AG04449 (cell line): Measurements from ENCODE around the gene SETSIP.

Experiments
- CTCF ChIA-PET: fragments of 350-600 bp; formaldehyde crosslinking; extraction: SDS; loops from one replicate; lab custom pipeline; 2021; ENCODE audit warnings: antibody characterized with exemption; lab: Yijun Ruan, JAX
- POLR2A ChIA-PET: fragments of 400-600, 350-600 bp; formaldehyde crosslinking; extraction: SDS; loops from one replicate; lab custom pipeline; 2020; ENCODE audit warnings: antibody characterized with exemption, inconsistent platforms; lab: Yijun Ruan, JAX
- DNase-seq: peaks from one replicate; pipeline ENCODE4 v3.0.0-alpha.2; 2010; ENCODE audit warnings: low read depth, low spot score
- H3K4me3 ChIP-seq: 2 replicates; pipeline ENCODE4 v1.5.1; 2011; ENCODE audit warnings: low read depth, mild to moderate bottlenecking, control low read depth, low read length
- TF ChIP-seq, protein P1 (sequence below): IDR thresholded peaks from one replicate; pipeline ENCODE4 v1.5.1; 2011; ENCODE audit warnings: mild to moderate bottlenecking, moderate library complexity, low read length, control low read depth, inconsistent platforms; ENCODE audit not compliant: insufficient read depth; ENCODE audit errors: missing control alignments

Gene SETSIP

DNA sequence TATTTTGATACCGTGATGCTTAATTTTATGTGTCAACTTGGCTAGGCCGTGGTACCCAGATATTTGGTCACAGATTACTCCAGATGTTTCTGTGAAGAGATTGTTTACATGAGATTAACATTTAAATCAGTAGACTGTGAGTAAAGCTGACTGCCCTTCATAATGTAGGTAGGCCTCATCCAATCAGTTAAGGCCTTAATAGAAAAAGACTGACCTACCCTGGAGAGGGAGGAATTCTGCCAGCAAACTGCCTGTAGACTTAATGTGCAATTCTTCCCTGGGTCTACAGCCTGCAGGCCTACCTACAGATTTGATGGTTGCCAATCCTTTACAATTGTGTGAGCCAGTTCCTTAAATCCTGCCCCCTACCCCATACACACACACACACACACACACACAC, 4.3 kb downstream of the SETSIP start:
- no peak for DNase-seq
- TF ChIP-seq, protein P1, sequence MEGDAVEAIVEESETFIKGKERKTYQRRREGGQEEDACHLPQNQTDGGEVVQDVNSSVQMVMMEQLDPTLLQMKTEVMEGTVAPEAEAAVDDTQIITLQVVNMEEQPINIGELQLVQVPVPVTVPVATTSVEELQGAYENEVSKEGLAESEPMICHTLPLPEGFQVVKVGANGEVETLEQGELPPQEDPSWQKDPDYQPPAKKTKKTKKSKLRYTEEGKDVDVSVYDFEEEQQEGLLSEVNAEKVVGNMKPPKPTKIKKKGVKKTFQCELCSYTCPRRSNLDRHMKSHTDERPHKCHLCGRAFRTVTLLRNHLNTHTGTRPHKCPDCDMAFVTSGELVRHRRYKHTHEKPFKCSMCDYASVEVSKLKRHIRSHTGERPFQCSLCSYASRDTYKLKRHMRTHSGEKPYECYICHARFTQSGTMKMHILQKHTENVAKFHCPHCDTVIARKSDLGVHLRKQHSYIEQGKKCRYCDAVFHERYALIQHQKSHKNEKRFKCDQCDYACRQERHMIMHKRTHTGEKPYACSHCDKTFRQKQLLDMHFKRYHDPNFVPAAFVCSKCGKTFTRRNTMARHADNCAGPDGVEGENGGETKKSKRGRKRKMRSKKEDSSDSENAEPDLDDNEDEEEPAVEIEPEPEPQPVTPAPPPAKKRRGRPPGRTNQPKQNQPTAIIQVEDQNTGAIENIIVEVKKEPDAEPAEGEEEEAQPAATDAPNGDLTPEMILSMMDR = no peak
- POLR2A ChIA-PET = no interaction called here
- CTCF ChIA-PET = no interaction called here
- no peak overlapping the region for H3K4me3 ChIP-seq

DNA sequence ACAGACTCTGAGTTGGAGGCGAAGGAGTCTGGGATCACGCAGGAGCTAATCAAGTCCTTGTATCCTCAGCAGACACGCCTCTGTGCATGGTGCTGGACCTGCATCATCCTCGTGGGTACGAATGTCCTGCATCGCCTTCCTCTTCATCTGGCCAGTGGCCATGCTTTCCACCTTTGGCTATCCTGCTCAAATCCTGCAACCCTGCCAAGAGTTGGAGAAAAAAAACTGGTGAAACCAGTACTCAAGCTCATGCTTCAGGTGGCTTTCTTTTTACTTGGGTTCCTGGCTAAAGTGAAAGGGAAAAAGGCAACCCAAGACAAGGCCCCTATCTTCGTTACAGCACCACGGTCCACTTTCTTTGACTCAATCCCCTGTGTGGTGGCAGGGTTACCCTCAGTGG, 8.9 kb downstream of the SETSIP start:
- H3K4me3 ChIP-seq = no peak overlapping the region
- POLR2A ChIA-PET = no interaction called here
- CTCF ChIA-PET = no interaction called here
- no peak for DNase-seq
- TF ChIP-seq, protein P1 = no peak

DNA sequence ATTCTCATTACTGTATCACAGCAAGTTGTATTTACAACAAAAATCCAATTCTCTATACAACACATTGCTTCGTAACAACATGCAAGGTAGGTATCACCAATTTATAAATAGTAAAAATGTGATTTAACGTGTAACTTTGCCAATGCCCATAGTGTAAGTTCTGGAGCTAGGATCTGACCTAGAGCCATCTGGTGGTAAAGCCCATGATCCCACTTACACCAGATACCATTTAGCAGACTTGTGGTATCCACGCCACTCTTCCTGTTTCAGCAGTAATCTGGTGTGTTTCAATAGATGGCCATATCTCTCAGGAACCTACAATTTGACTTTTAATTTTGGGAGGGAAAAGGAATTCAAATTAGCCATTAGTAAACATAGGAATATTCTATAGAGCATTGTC, 10.2 kb downstream of the SETSIP start:
- no peak overlapping the region for H3K4me3 ChIP-seq
- ChIA-PET POLR2A (no interaction called here), CTCF (interaction anchor here (1.0 kb wide), 1 partner anchor 553 kb away, joined by 3 read pairs; no protein-coding TSS in a partner anchor)
- TF ChIP-seq, protein P1 = no peak
- DNase-seq = no peak

DNA sequence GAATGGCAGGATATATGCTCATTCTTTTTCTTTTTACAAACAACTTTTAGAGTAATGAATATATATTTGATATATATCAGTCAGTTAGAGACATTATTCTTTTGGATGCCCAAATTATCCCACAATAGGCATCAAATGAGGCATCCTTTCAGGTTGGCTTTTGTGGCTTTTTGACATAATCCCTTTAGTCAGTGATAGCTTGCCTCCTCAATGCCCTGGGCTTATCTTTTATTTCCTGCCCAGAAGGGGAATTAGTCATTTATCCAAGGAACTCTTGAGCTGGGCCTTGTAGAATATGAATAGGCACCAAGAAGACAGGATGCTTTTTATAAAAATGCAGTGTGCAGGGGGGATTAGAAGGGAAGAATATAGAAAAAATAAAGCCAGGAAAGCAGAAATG, 23.3 kb downstream of the SETSIP start:
- TF ChIP-seq, protein P1 = no peak
- no peak overlapping the region for H3K4me3 ChIP-seq
- ChIA-PET POLR2A (no interaction called here), CTCF (no interaction called here)
- no peak for DNase-seq

DNA sequence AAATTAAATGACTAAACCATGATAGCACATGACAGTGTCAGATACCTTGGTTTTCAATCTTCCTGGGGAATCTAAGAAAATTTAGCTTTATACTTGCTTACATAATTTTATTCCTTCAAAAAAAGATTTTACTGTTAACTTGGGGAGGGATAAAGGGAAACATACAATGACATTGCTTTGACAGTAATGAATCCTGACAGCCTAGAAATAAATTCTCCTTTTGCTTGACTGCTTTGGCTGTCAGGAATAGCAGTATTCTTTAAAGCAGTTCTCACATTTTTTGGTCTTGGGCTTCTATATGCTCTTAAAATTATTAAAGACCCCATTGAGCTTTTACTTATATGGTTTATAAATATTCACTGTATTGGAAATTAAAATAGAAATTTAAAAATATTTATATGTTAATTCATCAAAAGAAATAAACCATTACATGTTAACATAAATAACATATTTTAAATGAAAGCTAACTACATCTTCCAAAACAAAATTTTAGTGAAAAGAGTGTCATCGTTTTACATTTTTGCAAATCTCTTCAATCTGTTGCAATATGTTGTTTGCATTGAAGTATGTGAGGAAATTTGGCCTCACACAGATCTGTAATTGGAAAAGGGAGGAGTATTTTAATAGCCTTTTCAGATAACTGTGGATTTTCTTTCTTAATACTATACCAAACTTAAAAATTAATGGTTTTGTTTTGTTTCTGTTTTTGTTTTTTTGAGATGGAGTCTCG, 29.3 kb downstream of the SETSIP start:
- TF ChIP-seq, protein P1 = no peak
- ChIA-PET POLR2A (no interaction called here), CTCF (no interaction called here)
- H3K4me3 ChIP-seq = no peak overlapping the region
- DNase-seq = no peak

DNA sequence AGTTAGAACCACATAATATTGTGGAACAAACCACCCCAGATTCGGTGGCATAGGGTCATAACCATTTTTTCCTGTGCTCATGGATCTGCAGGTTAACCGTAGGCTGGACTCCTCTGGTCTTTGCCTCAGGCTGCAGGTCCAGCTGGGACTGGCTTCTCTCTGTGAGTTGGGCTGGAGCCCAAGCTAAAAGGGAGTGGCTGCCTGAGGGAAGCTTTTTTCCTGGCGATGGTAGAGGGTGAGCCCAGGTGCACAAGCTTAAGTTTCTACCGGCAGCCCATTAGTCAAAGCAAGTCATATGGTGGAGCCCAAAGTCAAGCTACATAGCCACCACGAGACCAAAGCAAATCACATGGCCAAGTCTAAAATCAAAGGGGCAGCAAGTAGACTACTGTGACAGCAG, 31.6 kb downstream of the SETSIP start:
- POLR2A ChIA-PET = no interaction called here
- TF ChIP-seq, protein P1 = no peak

More for the DNA sequence above, 31.6 kb downstream of the SETSIP start:
- DNase-seq = no peak
- no peak overlapping the region for H3K4me3 ChIP-seq
- CTCF ChIA-PET = no interaction called here
